Fibroblast of skin of abdomen (primary cell): Measurements from ENCODE around the gene TSEN54.

ENCODE experiments used
- DNase-seq: peaks from one replicate; pipeline ENCODE4 v3.0.0-alpha.2; 2013

The TSEN54 gene

GRCh38 chr17:75566416-75566815 lies 50.1 kb downstream of the TSEN54 start:
- DNase-seq, result no peak

- DNase-seq, result no peak
Observed at GRCh38 chr17:75566834-75567233, 50.5 kb downstream of the TSEN54 start.

GRCh38 chr17:75568412-75569255 lies 52.3 kb downstream of the TSEN54 start:
- DNase-seq, result no peak

GRCh38 chr17:75570034-75570676 lies 53.8 kb downstream of the TSEN54 start:
- DNase-seq, result no peak

GRCh38 chr17:75570772-75571171 lies 54.4 kb downstream of the TSEN54 start:
- no peak for DNase-seq

- no peak for DNase-seq
Observed at GRCh38 chr17:75571197-75571884, 55.0 kb downstream of the TSEN54 start.

GRCh38 chr17:75571885-75572215 lies 55.5 kb downstream of the TSEN54 start:
- no peak for DNase-seq

GRCh38 chr17:75572713-75573539 lies 56.6 kb downstream of the TSEN54 start:
- no peak for DNase-seq

- no peak for DNase-seq
Observed at GRCh38 chr17:75573540-75573957, 57.2 kb downstream of the TSEN54 start.

- no peak for DNase-seq
Observed at GRCh38 chr17:75573994-75574393, 57.7 kb downstream of the TSEN54 start.
